Panc1 (cell line): ENCODE measurements around the gene CAMP. TPM values are rescaled to one million over a fixed set of nuclear protein-coding genes. Genes with fewer than 3 reads are reported as not detected.

ENCODE experiments used
- ATAC-seq: fragments of 200-7000 bp; cut with Tn5 transposase; 2 replicates; pipeline ENCODE4 v1.9.1; 2020; ENCODE audit warnings: mild to moderate bottlenecking, moderate library complexity
- BruUV-seq: library from RNA; stranded (reverse); fragments of 400-500 nt; replicated peaks from 2 replicates; lab custom pipeline; 2021; lab: Mats Ljungman, UMichigan
- CTCF ChIA-PET: fragments of 300-600 bp; sonication (Branson Sonifier 250); formaldehyde crosslinking; loops from one replicate; lab custom pipeline; 2022; ENCODE audit warnings: antibody characterized with exemption; lab: Charles Lee
- POLR2A ChIA-PET: fragments of 300-600 bp; sonication (Branson Sonifier 250); formaldehyde crosslinking; loops from one replicate; lab custom pipeline; 2022; ENCODE audit warnings: antibody characterized with exemption; lab: Charles Lee
- DNase-seq: peaks from one replicate; pipeline ENCODE4 v3.0.0-alpha.2; 2010; ENCODE audit warnings: low read depth, low spot score
- H3K27ac ChIP-seq: 2 replicates; pipeline ENCODE4 v1.5.1; 2011; ENCODE audit warnings: mild to moderate bottlenecking, low read length, inconsistent platforms
- H3K27me3 ChIP-seq: fragments of 200-500 bp; sonication (Bioruptor generic); 2 replicates; pipeline ENCODE4 v1.6.0; 2014; ENCODE audit warnings: low read length, inconsistent platforms; ENCODE audit not compliant: control insufficient read depth, insufficient read depth
- H3K36me3 ChIP-seq: fragments of 200-500 bp; sonication (Bioruptor generic); 2 replicates; pipeline ENCODE4 v1.5.1; 2014; ENCODE audit warnings: inconsistent platforms, mild to moderate bottlenecking, low read length, moderate library complexity; ENCODE audit not compliant: control insufficient read depth, insufficient read depth
- H3K4me1 ChIP-seq: 2 replicates; pipeline ENCODE4 v1.5.1; 2011; ENCODE audit warnings: inconsistent platforms, mild to moderate bottlenecking, low read length, moderate library complexity; ENCODE audit not compliant: control insufficient read depth, insufficient read depth
- H3K4me3 ChIP-seq, 2 experiments: 2 replicates each; pipeline ENCODE4 v1.5.1; 2011 to 2012; ENCODE audit warnings: low read depth in 2 of 2, low read length in 2 of 2, mild to moderate bottlenecking in 2 of 2, inconsistent platforms in 1 of 2, moderate library complexity in 1 of 2
- H3K9me3 ChIP-seq: fragments of 200-500 bp; sonication (Bioruptor generic); 2 replicates; pipeline ENCODE4 v1.5.1; 2014; ENCODE audit warnings: low read depth, mild to moderate bottlenecking, inconsistent platforms, low read length, moderate library complexity; ENCODE audit not compliant: control insufficient read depth, insufficient read depth
- CTCF ChIP-seq: fragments of 450-650 bp; IDR thresholded peaks from 2 replicates; pipeline ENCODE4 v1.5.1; 2017; ENCODE audit warnings: mild to moderate bottlenecking
- POLR2AphosphoS5 ChIP-seq: IDR thresholded peaks from 2 replicates; pipeline ENCODE4 v1.6.1; 2012; ENCODE audit warnings: mild to moderate bottlenecking, low read depth, low read length, moderate library complexity
- SIN3A ChIP-seq: IDR thresholded peaks from 2 replicates; pipeline ENCODE4 v1.6.1; 2012; ENCODE audit warnings: low read depth, mild to moderate bottlenecking, low read length, moderate library complexity, borderline replicate concordance; ENCODE audit not compliant: insufficient read depth
- TCF7L2 ChIP-seq: IDR thresholded peaks from 2 replicates; pipeline ENCODE4 v1.6.1; 2011; ENCODE audit warnings: mild to moderate bottlenecking, low read depth, low read length, inconsistent platforms
- in situ Hi-C: cut with HindIII; loops from 2 replicates; pipeline ENCODE4 v1.10.0; 2016; ENCODE audit warnings: low sequenced_read_pairs, low pct_unique_long_range_greater_than_20kb
- intact Hi-C: fragments of 100-400 bp; cut with micrococcal nuclease; formaldehyde crosslinking; loops from one replicate; pipeline ENCODE4 v1.10.0; 2022; ENCODE audit not compliant: unreplicated experiment
- total RNA-seq: library from RNA; stranded (reverse); gene quantifications from one replicate; pipeline ENCODE4 v1.2.1, GENCODE V29; 2021; ENCODE audit not compliant: unreplicated experiment
- TF ChIP-seq, protein P1 (sequence below), 2 experiments: IDR thresholded peaks; 2 replicates each; pipeline ENCODE4 v1.6.1; 2011 to 2012; ENCODE audit warnings: low read depth in 2 of 2, control low read depth in 1 of 2, low read length in 1 of 2, mild to moderate bottlenecking in 1 of 2, moderate library complexity in 1 of 2; ENCODE audit not compliant: insufficient read depth in 1 of 2

CAMP gene
- total RNA-seq, 1 experiment from 2014 or later = not detected

GRCh38 chr3:48236531-48236930 is 13.2 kb downstream of the CAMP start:
- no peak for ATAC-seq
- no peak for TF ChIP-seq TCF7L2
- no peak for TF ChIP-seq CTCF
- TF ChIP-seq POLR2AphosphoS5 = no peak
- TF ChIP-seq, protein P1, sequence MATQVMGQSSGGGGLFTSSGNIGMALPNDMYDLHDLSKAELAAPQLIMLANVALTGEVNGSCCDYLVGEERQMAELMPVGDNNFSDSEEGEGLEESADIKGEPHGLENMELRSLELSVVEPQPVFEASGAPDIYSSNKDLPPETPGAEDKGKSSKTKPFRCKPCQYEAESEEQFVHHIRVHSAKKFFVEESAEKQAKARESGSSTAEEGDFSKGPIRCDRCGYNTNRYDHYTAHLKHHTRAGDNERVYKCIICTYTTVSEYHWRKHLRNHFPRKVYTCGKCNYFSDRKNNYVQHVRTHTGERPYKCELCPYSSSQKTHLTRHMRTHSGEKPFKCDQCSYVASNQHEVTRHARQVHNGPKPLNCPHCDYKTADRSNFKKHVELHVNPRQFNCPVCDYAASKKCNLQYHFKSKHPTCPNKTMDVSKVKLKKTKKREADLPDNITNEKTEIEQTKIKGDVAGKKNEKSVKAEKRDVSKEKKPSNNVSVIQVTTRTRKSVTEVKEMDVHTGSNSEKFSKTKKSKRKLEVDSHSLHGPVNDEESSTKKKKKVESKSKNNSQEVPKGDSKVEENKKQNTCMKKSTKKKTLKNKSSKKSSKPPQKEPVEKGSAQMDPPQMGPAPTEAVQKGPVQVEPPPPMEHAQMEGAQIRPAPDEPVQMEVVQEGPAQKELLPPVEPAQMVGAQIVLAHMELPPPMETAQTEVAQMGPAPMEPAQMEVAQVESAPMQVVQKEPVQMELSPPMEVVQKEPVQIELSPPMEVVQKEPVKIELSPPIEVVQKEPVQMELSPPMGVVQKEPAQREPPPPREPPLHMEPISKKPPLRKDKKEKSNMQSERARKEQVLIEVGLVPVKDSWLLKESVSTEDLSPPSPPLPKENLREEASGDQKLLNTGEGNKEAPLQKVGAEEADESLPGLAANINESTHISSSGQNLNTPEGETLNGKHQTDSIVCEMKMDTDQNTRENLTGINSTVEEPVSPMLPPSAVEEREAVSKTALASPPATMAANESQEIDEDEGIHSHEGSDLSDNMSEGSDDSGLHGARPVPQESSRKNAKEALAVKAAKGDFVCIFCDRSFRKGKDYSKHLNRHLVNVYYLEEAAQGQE (IDR thresholded peaks at IDR 0.05; ENCODE audit: insufficient read depth in 1 of 2, low read depth in 2 of 2, low read length in 1 of 2) = no peak
- TF ChIP-seq SIN3A = no peak
- POLR2A ChIA-PET = no interaction called here

GRCh38 chr3:48238531-48239085 is 15.3 kb downstream of the CAMP start:
- Histone ChIP-seq H3K27ac (no peak overlapping the region), H3K4me3 (no peak overlapping the region), H3K27me3 (no peaks in the 10 kb centered on the region), H3K4me1 (no peaks in the 10 kb centered on the region), H3K9me3 (no peaks in the 10 kb centered on the region), H3K36me3 (no peaks in the 10 kb centered on the region)
- in situ Hi-C loops (no loop called here), intact Hi-C loops (no loop called here)
- no peak for DNase-seq
- POLR2A ChIA-PET = no interaction called here
- TF ChIP-seq, protein P1 (IDR thresholded peaks at IDR 0.05; ENCODE audit: insufficient read depth in 1 of 2, low read depth in 2 of 2, low read length in 1 of 2) = no peak
- no peak for ATAC-seq
- BruUV-seq = no TSS peak
- CTCF ChIA-PET = no interaction called here

More at GRCh38 chr3:48236531-48236930, 13.2 kb downstream of the CAMP start:
- no TSS peak for BruUV-seq
- Histone ChIP-seq H3K27me3 (no peaks in the 10 kb centered on the region), H3K27ac (no peak overlapping the region), H3K4me1 (no peaks in the 10 kb centered on the region), H3K9me3 (no peaks in the 10 kb centered on the region), H3K36me3 (no peaks in the 10 kb centered on the region), H3K4me3 (no peak overlapping the region)
- CTCF ChIA-PET = no interaction called here
- in situ Hi-C loops = no loop called here
- DNase-seq = no peak
- intact Hi-C loops = no loop called here
